ENCODE measurements around the gene TRIM61. TPM values are rescaled to one million over a fixed set of nuclear protein-coding genes. Genes with fewer than 3 reads are reported as not detected.

TRIM61 gene
- polyA plus RNA-seq, 1 experiment: 1.0 TPM

DNA sequence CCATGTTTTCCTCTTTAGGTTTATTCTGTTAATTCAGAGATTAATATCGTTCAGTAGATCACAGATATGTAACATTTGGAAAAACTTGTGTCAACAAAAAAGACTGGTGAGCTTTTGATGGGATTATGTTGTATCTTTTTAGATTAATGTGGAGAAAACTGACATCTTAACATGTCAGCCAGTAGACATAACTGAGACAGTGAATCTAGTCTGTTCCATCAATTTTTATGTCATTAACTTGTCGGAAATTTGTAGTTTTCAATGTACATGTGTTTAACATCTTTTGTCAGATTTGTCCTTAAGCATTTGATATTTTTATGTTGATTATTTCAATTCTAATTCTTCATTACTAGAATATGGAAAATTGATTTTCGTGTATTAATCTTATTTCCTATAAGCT, 58.5 kb downstream of the TRIM61 start:
- H3K4me3 ChIP-seq (ENCODE audit: low read depth, low read length): no peak overlapping the region
- DNase-seq (ENCODE audit: low read depth): no peak
- TF ChIP-seq, protein P1, sequence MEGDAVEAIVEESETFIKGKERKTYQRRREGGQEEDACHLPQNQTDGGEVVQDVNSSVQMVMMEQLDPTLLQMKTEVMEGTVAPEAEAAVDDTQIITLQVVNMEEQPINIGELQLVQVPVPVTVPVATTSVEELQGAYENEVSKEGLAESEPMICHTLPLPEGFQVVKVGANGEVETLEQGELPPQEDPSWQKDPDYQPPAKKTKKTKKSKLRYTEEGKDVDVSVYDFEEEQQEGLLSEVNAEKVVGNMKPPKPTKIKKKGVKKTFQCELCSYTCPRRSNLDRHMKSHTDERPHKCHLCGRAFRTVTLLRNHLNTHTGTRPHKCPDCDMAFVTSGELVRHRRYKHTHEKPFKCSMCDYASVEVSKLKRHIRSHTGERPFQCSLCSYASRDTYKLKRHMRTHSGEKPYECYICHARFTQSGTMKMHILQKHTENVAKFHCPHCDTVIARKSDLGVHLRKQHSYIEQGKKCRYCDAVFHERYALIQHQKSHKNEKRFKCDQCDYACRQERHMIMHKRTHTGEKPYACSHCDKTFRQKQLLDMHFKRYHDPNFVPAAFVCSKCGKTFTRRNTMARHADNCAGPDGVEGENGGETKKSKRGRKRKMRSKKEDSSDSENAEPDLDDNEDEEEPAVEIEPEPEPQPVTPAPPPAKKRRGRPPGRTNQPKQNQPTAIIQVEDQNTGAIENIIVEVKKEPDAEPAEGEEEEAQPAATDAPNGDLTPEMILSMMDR (IDR thresholded peaks at IDR 0.05; ENCODE audit: insufficient read depth, low read depth, low read length): no peak
- POLR2A ChIA-PET: no interaction called here
- H3K36me3 ChIP-seq (ENCODE audit: control insufficient read depth, insufficient read depth, low read length): no peaks in the 10 kb centered on the region
- CTCF ChIA-PET: no interaction called here
- H3K27me3 ChIP-seq (ENCODE audit: control insufficient read depth, insufficient read depth, low read length): no peaks in the 10 kb centered on the region

Small RNA genes within 50 kb of the gene (small RNA-seq; reads per million reads assigned to genes)
- gene AC106872.12 (ENCODE audit: insufficient read length, low read depth, low replicate concordance): not detected

Other genes with a start within 250 kb of the TRIM61 start
- gene SMIM31, start 223.5 kb downstream of the TRIM61 start, polyA plus RNA-seq (2011; rRNA removed): not detected in 2 replicates
- gene APELA, start 100.5 kb downstream of the TRIM61 start, polyA plus RNA-seq (2011; rRNA removed): not detected in 2 replicates
- not detected in 2 replicates for gene TRIM60, start 54.3 kb upstream of the TRIM61 start, polyA plus RNA-seq (2011; rRNA removed)
- not detected in 2 replicates for gene TRIM75, start 76.2 kb upstream of the TRIM61 start, polyA plus RNA-seq (2011; rRNA removed)
- gene TMEM192, start 135.2 kb upstream of the TRIM61 start, polyA plus RNA-seq (2011; rRNA removed): 11.1 and 19.3 TPM in 2 replicates
- 6.8 and 11.7 TPM in 2 replicates for gene KLHL2, start 229.9 kb upstream of the TRIM61 start, polyA plus RNA-seq (2011; rRNA removed)